SK-N-SH (cell line): ENCODE results near the gene RNF133. TPM values are rescaled to one million over a fixed set of nuclear protein-coding genes. Genes with fewer than 3 reads are reported as not detected.

Experiments used
- CTCF ChIA-PET: fragments of 300-600, 350-600 bp; formaldehyde crosslinking; extraction: SDS; loops from one replicate; lab custom pipeline; 2021; lab: Yijun Ruan, JAX
- POLR2A ChIA-PET: fragments of 350-600 bp; sonication (Branson Sonifier 250); formaldehyde crosslinking; extraction: SDS; loops from one replicate; lab custom pipeline; 2020; ENCODE audit warnings: antibody characterized with exemption, inconsistent platforms; lab: Yijun Ruan, JAX
- DNase-seq: peaks from one replicate; pipeline ENCODE4 v3.0.0; 2012
- H2AFZ ChIP-seq: fragments of 200-600 bp; sonication (generic); 2 replicates; pipeline ENCODE4 v1.8.1; 2016; ENCODE audit warnings: antibody characterized with exemption, mild to moderate bottlenecking, low read depth
- H3F3A ChIP-seq: fragments of 200-600 bp; sonication (generic); replicated peaks from 2 replicates; pipeline ENCODE3; 2016; ENCODE audit warnings: antibody characterized with exemption, mild to moderate bottlenecking; ENCODE audit not compliant: insufficient read depth
- H3K27ac ChIP-seq, 2 experiments: fragments of 200-500 bp in 1 of 2; fragments of 200-600 bp in 1 of 2; sonication (Bioruptor generic) in 1 of 2; sonication (generic), shearing (Covaris generic) in 1 of 2; 2 replicates each; pipeline versions ENCODE4 v1.5.1 to v1.6.1; 2014 to 2016; ENCODE audit warnings: low read depth in 2 of 2, inconsistent platforms in 1 of 2, low read length in 1 of 2, mild to moderate bottlenecking in 1 of 2, mixed read lengths in 1 of 2
- H3K27me3 ChIP-seq: fragments of 200-600 bp; sonication (generic), shearing (Covaris generic); 2 replicates; pipeline ENCODE4 v1.6.1; 2016; ENCODE audit warnings: mixed run types; ENCODE audit not compliant: insufficient read depth
- H3K36me3 ChIP-seq, 2 experiments: fragments of 200-500 bp in 1 of 2; fragments of 200-600 bp in 1 of 2; sonication (Bioruptor generic) in 1 of 2; sonication (generic) in 1 of 2; replicated peaks in 1 of 2; 2 replicates each; pipeline versions ENCODE3 to v1.5.1; 2014 to 2016; ENCODE audit warnings: low read length in 1 of 2, mild to moderate bottlenecking in 1 of 2; ENCODE audit not compliant: insufficient read depth in 2 of 2, control insufficient read depth in 1 of 2
- H3K4me1 ChIP-seq, 2 experiments: fragments of 200-500 bp in 1 of 2; fragments of 200-600 bp in 1 of 2; sonication (Bioruptor generic) in 1 of 2; sonication (generic), shearing (Covaris generic) in 1 of 2; 2 replicates each; pipeline versions ENCODE4 v1.5.1 to v1.6.1; 2014 to 2016; ENCODE audit warnings: low read depth in 1 of 2, low read length in 1 of 2, mixed run types in 1 of 2; ENCODE audit not compliant: insufficient read depth in 2 of 2, control insufficient read depth in 1 of 2
- H3K4me2 ChIP-seq: fragments of 200-600 bp; sonication (generic), shearing (Covaris generic); 2 replicates; pipeline ENCODE4 v1.6.1; 2017; ENCODE audit warnings: mixed run types
- H3K4me3 ChIP-seq, 2 experiments: fragments of 200-500 bp in 1 of 2; fragments of 200-600 bp in 1 of 2; sonication (Bioruptor generic) in 1 of 2; sonication (generic), shearing (Covaris generic) in 1 of 2; 2 replicates each; pipeline versions ENCODE4 v1.5.1 to v1.8.1; 2014 to 2016; ENCODE audit warnings: low read depth in 2 of 2, inconsistent platforms in 1 of 2, low read length in 1 of 2, mild to moderate bottlenecking in 1 of 2, mixed read lengths in 1 of 2, moderate library complexity in 1 of 2
- H3K79me2 ChIP-seq: fragments of 200-600 bp; sonication (generic); 2 replicates; pipeline ENCODE4 v1.8.1; 2017; ENCODE audit warnings: mild to moderate bottlenecking; ENCODE audit not compliant: insufficient read depth
- H3K9ac ChIP-seq: fragments of 200-600 bp; sonication (generic); 2 replicates; pipeline ENCODE4 v1.6.1; 2017; ENCODE audit warnings: mixed run types
- H3K9me2 ChIP-seq: fragments of 200-600 bp; sonication (generic); 2 replicates; pipeline ENCODE4 v1.6.1; 2017; ENCODE audit warnings: mixed run types
- H3K9me3 ChIP-seq: fragments of 200-600 bp; sonication (generic); 2 replicates; pipeline ENCODE4 v1.6.1; 2017; ENCODE audit warnings: mixed run types, mild to moderate bottlenecking, moderate library complexity
- H4K20me1 ChIP-seq: fragments of 200-600 bp; sonication (generic); 2 replicates; pipeline ENCODE4 v1.6.1; 2017; ENCODE audit warnings: mild to moderate bottlenecking, mixed run types; ENCODE audit not compliant: insufficient read depth
- CHD2 ChIP-seq: fragments of 150-350 bp; IDR thresholded peaks from 2 replicates; pipeline ENCODE4 v1.6.1; 2018; ENCODE audit warnings: low read length; ENCODE audit not compliant: partially characterized antibody
- CTCF ChIP-seq: fragments of 200-600 bp; sonication (generic); IDR thresholded peaks from 2 replicates; pipeline ENCODE4 v1.6.1; 2017; ENCODE audit warnings: antibody characterized with exemption, mild to moderate bottlenecking, moderate library complexity
- ELF1 ChIP-seq: IDR thresholded peaks from 2 replicates; pipeline ENCODE4 v1.4.0; 2012
- EP300 ChIP-seq, 2 experiments: IDR thresholded peaks; 2 replicates each; pipeline versions ENCODE4 v1.4.0 to v1.6.1; 2012; ENCODE audit warnings: borderline replicate concordance in 1 of 2, low read depth in 1 of 2, low read length in 1 of 2
- FOSL2 ChIP-seq: IDR thresholded peaks from 2 replicates; pipeline ENCODE4 v1.4.0; 2012; ENCODE audit warnings: low read depth, mild to moderate bottlenecking, moderate library complexity, borderline replicate concordance
- MXI1 ChIP-seq: IDR thresholded peaks from 2 replicates; pipeline ENCODE4 v1.6.1; 2012; ENCODE audit warnings: mild to moderate bottlenecking, low read depth, low read length, improper control_type of control experiment
- NFIC ChIP-seq: IDR thresholded peaks from 2 replicates; pipeline ENCODE4 v1.4.0; 2012; ENCODE audit warnings: borderline replicate concordance
- NRF1 ChIP-seq: IDR thresholded peaks from 2 replicates; pipeline ENCODE4 v1.6.1; 2012; ENCODE audit warnings: low read depth, mild to moderate bottlenecking, low read length
- RAD21 ChIP-seq: IDR thresholded peaks from 2 replicates; pipeline ENCODE4 v1.6.1; 2012; ENCODE audit warnings: mild to moderate bottlenecking, low read length
- RCOR1 ChIP-seq: fragments of 150-350 bp; IDR thresholded peaks from 2 replicates; pipeline ENCODE4 v1.6.1; 2017; ENCODE audit warnings: antibody characterized with exemption, low read length
- RFX5 ChIP-seq: IDR thresholded peaks from 2 replicates; pipeline ENCODE4 v1.6.1; 2012; ENCODE audit warnings: mild to moderate bottlenecking, improper control_type of control experiment, low read length
- RXRA ChIP-seq: IDR thresholded peaks from 2 replicates; pipeline ENCODE4 v1.4.0; 2012; ENCODE audit warnings: low read depth, mild to moderate bottlenecking, borderline replicate concordance
- SIN3A ChIP-seq: IDR thresholded peaks from 2 replicates; pipeline ENCODE4 v1.6.1; 2012; ENCODE audit warnings: low read depth, mild to moderate bottlenecking, low read length, moderate library complexity, borderline replicate concordance
- SMC3 ChIP-seq: IDR thresholded peaks from 2 replicates; pipeline ENCODE4 v1.6.1; 2012; ENCODE audit warnings: low read depth, low read length, improper control_type of control experiment
- TAF1 ChIP-seq: IDR thresholded peaks from 2 replicates; pipeline ENCODE4 v1.6.1; 2012; ENCODE audit warnings: low read depth, mild to moderate bottlenecking, low read length, moderate library complexity, borderline replicate concordance
- TCF12 ChIP-seq: IDR thresholded peaks from 2 replicates; pipeline ENCODE4 v1.4.0; 2012
- TEAD4 ChIP-seq: IDR thresholded peaks from 2 replicates; pipeline ENCODE4 v1.4.0; 2012; ENCODE audit warnings: mild to moderate bottlenecking, borderline replicate concordance; ENCODE audit not compliant: insufficient read depth
- USF1 ChIP-seq: IDR thresholded peaks from 2 replicates; pipeline ENCODE4 v1.4.0; 2012; ENCODE audit warnings: low read depth, borderline replicate concordance
- WGBS: methylation state at CpG from one replicate; pipeline ENCODE4 v1.1.6; 2017; ENCODE audit warnings: low lambda C conversion rate; 5-methylcytosine and 5-hydroxymethylcytosine counted together
- polyA plus RNA-seq, 3 experiments: library from polyadenylated mRNA; depleted of rRNA; stranded (reverse); fragments of >200 nt; gene quantifications; 2 replicates each; pipeline ENCODE4 v1.2.3, GENCODE V29; 2012
- TF ChIP-seq, protein P1 (sequence below): IDR thresholded peaks from 2 replicates; pipeline ENCODE4 v1.4.0; 2012; ENCODE audit warnings: low read depth
- TF ChIP-seq, protein P2 (sequence below): fragments of 150-350 bp; IDR thresholded peaks from 2 replicates; pipeline ENCODE4 v1.6.1; 2016; ENCODE audit warnings: mild to moderate bottlenecking, low read depth, low read length

Gene RNF133
- polyA plus RNA-seq, 1 of the 3 experiments (the other 2 are of a cell fraction) = 0.03 TPM

DNA sequence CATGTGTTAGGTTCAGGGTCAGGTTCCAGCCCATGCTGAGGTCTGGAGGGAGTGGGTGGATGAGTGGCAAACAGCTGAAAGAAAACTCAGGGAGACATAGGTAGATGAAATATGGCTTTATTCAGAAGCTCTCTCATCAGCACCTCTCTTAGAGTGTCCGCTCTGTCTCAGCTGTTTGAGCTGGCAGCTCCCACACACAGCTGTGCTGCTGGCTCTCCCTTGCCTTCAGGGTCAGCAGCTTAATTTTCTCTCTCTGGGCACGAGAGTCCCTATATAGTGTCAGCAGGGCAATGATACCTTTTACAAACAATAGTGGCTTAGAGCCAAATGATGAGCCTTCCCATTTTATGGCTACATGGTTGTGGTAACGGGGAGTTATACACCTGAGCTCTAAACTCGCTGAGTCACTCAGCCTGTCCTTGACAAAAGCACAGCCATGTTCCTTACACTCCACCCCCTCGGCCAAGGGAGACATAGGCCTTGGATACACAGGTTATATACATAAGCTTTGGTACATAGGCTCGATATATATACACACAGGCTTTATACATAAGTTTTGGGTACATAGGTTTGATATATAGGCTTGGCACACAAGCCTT, 10.4 kb downstream of the RNF133 start:
- H3K9me3 ChIP-seq = no peaks in the 10 kb centered on the region
- H3K9me2 ChIP-seq = no peaks in the 10 kb centered on the region
- H3K36me3 ChIP-seq = no peaks in the 10 kb centered on the region
- H3K27ac ChIP-seq = no peak overlapping the region
- no peak overlapping the region for H2AFZ ChIP-seq
- no peak for DNase-seq
- ChIA-PET CTCF (interaction anchor here (1.8 kb wide), 1 partner anchor 11 kb away, joined by 4 read pairs; no protein-coding TSS in a partner anchor), POLR2A (no interaction called here)
- no peaks in the 10 kb centered on the region for H3K79me2 ChIP-seq
- TF ChIP-seq RAD21 (no peak), NRF1 (no peak), RXRA (no peak), RCOR1 (no peak), TAF1 (no peak), SIN3A (no peak), CTCF (no peak), CHD2 (no peak), RFX5 (no peak), EP300 (IDR thresholded peaks at IDR 0.05; ENCODE audit: borderline replicate concordance in 1 of 2, low read depth in 1 of 2, low read length in 1 of 2) (no peak), FOSL2 (no peak), ELF1 (no peak), TCF12 (no peak), SMC3 (no peak), USF1 (no peak), MXI1 (no peak), TEAD4 (no peak), NFIC (no peak)
- TF ChIP-seq, protein P1, sequence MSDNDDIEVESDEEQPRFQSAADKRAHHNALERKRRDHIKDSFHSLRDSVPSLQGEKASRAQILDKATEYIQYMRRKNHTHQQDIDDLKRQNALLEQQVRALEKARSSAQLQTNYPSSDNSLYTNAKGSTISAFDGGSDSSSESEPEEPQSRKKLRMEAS = no peak
- TF ChIP-seq, protein P2, sequence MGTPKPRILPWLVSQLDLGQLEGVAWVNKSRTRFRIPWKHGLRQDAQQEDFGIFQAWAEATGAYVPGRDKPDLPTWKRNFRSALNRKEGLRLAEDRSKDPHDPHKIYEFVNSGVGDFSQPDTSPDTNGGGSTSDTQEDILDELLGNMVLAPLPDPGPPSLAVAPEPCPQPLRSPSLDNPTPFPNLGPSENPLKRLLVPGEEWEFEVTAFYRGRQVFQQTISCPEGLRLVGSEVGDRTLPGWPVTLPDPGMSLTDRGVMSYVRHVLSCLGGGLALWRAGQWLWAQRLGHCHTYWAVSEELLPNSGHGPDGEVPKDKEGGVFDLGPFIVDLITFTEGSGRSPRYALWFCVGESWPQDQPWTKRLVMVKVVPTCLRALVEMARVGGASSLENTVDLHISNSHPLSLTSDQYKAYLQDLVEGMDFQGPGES = no peak
- no peaks in the 10 kb centered on the region for H4K20me1 ChIP-seq
- WGBS = 5% methylated on average over 6 of the region's 6 CpGs
- H3K4me1 ChIP-seq = no peaks in the 10 kb centered on the region
- no peaks in the 10 kb centered on the region for H3K27me3 ChIP-seq
- no peak overlapping the region for H3K4me3 ChIP-seq
- H3K4me2 ChIP-seq = no peak overlapping the region
- no peak overlapping the region for H3K9ac ChIP-seq
- no peaks in the 10 kb centered on the region for H3F3A ChIP-seq
